HG03565 (cell line): ENCODE results near the gene P4HTM.

ENCODE experiments used
- ATAC-seq: cut with Tn5 transposase; IDR thresholded peaks from one replicate; pipeline ENCODE4 v1.9.1; 2021; ENCODE audit warnings: mild to moderate bottlenecking, moderate library complexity; ENCODE audit not compliant: unreplicated experiment

The P4HTM gene

GRCh38 chr3:48989796-48990635 lies at the start of gene P4HTM:
Gene P4HTM, plus strand, starts transcription at chr3:48990241. Its CDS starts 16 bp downstream, at chr3:48990257.
- no peak for ATAC-seq

GRCh38 chr3:48945432-48945831 lies 44.6 kb upstream of the P4HTM start:
- no peak for ATAC-seq

GRCh38 chr3:48945891-48946549 lies 44.0 kb upstream of the P4HTM start:
- ATAC-seq, result no peak

GRCh38 chr3:48949376-48949717 lies 40.7 kb upstream of the P4HTM start:
- ATAC-seq, result no peak

- no peak for ATAC-seq
Observed at GRCh38 chr3:48950051-48950450, 40.0 kb upstream of the P4HTM start.

- ATAC-seq, result no peak
Observed at GRCh38 chr3:48951764-48952163, 38.3 kb upstream of the P4HTM start.

GRCh38 chr3:48952510-48953118 lies 37.4 kb upstream of the P4HTM start:
- no peak for ATAC-seq

GRCh38 chr3:48957006-48957705 lies 32.9 kb upstream of the P4HTM start:
- no peak for ATAC-seq

- no peak for ATAC-seq
Observed at GRCh38 chr3:48960841-48961413, 29.1 kb upstream of the P4HTM start.

GRCh38 chr3:48962340-48962739 lies 27.7 kb upstream of the P4HTM start:
- ATAC-seq, result no peak

- ATAC-seq, result no peak
Observed at GRCh38 chr3:48962939-48963338, 27.1 kb upstream of the P4HTM start.

- no peak for ATAC-seq
Observed at GRCh38 chr3:48963591-48963990, 26.4 kb upstream of the P4HTM start.

- no peak for ATAC-seq
Observed at GRCh38 chr3:48966367-48966766, 23.7 kb upstream of the P4HTM start.

- ATAC-seq, result no peak
Observed at GRCh38 chr3:48966876-48967361, 23.1 kb upstream of the P4HTM start.

GRCh38 chr3:48970586-48970985 lies 19.5 kb upstream of the P4HTM start:
- ATAC-seq, result no peak

- ATAC-seq, result no peak
Observed at GRCh38 chr3:48974076-48974864, 15.8 kb upstream of the P4HTM start.

- no peak for ATAC-seq
Observed at GRCh38 chr3:48979451-48979850, 10.6 kb upstream of the P4HTM start.

GRCh38 chr3:48980295-48980694 lies 9.7 kb upstream of the P4HTM start:
- no peak for ATAC-seq

- ATAC-seq, result no peak
Observed at GRCh38 chr3:48982016-48982415, 8.0 kb upstream of the P4HTM start.

GRCh38 chr3:48982686-48983085 lies 7.4 kb upstream of the P4HTM start:
- no peak for ATAC-seq
